ENCODE results near the gene RRP1.

Gene RRP1

DNA sequence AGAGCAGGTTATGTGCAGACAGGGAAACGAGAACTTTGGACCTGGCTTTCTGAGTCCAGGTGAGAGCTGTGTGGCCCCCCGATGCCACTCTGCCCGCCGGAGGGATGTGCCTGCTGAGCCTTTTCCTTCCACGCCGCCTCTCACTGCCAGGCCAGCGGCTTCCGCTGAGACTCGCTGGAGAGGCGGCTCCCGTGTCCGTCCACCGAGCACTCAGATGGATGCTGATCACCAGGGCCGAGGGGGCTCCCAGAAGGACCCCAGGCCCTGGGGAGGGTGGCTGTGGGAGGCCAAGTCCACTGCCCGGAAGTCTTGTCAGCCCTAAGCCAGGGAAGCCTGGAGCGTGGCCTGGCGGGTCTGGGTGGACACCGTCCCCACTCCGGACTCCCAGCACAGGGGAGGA is 29.7 kb upstream of the RRP1 start:
- TF ChIP-seq, protein P1, sequence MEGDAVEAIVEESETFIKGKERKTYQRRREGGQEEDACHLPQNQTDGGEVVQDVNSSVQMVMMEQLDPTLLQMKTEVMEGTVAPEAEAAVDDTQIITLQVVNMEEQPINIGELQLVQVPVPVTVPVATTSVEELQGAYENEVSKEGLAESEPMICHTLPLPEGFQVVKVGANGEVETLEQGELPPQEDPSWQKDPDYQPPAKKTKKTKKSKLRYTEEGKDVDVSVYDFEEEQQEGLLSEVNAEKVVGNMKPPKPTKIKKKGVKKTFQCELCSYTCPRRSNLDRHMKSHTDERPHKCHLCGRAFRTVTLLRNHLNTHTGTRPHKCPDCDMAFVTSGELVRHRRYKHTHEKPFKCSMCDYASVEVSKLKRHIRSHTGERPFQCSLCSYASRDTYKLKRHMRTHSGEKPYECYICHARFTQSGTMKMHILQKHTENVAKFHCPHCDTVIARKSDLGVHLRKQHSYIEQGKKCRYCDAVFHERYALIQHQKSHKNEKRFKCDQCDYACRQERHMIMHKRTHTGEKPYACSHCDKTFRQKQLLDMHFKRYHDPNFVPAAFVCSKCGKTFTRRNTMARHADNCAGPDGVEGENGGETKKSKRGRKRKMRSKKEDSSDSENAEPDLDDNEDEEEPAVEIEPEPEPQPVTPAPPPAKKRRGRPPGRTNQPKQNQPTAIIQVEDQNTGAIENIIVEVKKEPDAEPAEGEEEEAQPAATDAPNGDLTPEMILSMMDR (conservative IDR thresholded peaks at IDR 0.05; ENCODE audit: low read depth, low read length) = no peak
- DNase-seq (ENCODE audit: low read depth) = no peak

DNA sequence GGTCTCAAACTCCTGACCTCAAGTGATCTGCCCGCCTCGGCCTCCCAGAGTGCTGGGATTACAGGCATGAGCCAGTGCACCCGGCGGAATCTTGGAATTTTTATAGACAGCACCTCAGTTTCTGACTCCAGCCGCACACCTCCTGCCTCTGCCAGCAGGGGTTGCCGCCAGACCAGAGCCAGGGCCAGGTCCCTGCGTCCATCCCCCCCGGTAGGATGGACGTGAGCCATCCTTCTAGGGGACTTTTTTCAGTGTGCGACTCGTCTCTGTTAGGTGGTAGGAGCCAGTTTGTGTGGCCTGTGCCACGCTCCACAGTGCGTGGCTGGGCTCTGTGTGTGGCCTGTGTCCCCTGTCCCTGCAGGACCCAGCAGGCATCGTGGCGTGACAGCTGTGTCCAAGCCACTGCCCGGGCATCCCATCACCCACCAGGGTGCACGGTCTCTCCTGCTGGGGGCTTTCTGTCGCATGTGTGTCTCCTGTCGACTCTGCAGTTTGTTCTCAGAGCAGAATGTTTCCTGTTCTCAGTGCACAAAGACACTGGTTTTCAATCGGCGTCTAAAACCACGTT is 28.9 kb upstream of the RRP1 start:
- no peak for DNase-seq (ENCODE audit: low read depth)
- no peak overlapping the region for H3K4me3 ChIP-seq (ENCODE audit: low read depth, low read length)
- TF ChIP-seq, protein P1 (conservative IDR thresholded peaks at IDR 0.05; ENCODE audit: low read depth, low read length) = peak; percentile 21

More for the DNA sequence above, 29.7 kb upstream of the RRP1 start:
- no peak overlapping the region for H3K4me3 ChIP-seq (ENCODE audit: low read depth, low read length)

DNA sequence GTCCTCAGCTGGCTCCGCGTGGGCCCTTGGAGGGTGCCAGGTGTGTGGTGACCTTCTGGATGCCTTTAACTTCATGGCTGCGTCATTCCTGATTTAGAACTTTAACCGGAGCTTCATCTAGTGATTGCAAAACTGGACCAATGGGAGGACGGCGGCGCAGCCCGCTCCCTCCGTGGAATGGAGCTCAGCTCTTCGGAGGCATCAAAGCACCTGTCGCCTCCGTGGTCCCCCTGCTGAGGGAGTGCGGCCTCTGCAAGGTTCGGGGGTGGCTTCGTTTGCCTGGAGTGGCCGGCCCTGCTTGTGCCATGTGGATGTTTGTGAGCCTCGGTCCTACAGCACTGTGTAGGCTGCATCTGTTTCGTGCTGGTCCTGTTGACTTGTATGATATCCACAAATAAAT is 27.5 kb upstream of the RRP1 start:
- TF ChIP-seq, protein P1 (conservative IDR thresholded peaks at IDR 0.05; ENCODE audit: low read depth, low read length) = no peak
- no peak for DNase-seq (ENCODE audit: low read depth)
- H3K4me3 ChIP-seq (ENCODE audit: low read depth, low read length) = no peak overlapping the region

DNA sequence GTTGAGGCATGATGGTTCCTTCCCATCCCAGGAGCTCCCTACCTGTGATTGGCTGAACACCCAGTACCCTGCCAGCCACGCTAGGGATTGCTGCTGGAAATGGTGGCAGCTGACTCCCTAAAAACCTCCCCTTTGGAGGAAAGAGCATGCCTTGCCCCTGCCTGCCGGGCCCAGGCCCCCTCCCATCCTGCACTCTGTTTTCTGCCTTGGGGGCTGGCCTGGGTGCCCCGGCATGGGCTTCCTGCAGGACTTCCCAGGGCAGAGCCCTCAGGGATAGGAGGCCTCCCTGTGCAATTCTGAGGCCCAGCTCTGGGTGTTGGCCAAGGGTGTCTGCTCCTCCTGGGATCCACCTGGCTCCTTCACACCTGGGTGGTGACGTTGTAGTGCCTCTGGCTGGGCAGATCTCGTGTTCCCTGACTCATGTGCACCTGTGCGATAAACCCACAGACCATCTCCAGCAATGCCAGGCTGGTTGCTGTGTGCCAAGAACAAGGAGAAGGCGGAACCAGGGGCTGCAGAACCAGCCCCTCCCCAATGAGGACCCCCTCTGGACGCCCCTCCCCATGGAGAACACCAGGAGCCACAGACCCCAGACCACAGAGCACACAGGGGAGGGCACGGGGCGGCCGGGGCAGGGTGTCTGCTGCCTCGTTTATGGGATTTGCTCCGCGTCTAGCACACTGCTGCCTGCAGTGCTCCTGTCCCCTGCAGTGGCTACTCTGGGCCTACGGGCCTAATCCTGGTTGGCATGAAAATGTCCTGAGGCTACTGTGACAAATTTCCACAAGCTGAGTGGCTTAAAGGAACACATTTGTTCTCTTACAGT is 26.9 kb upstream of the RRP1 start:
- no peak for DNase-seq (ENCODE audit: low read depth)
- H3K4me3 ChIP-seq (ENCODE audit: low read depth, low read length) = no peak overlapping the region
- TF ChIP-seq, protein P1 (conservative IDR thresholded peaks at IDR 0.05; ENCODE audit: low read depth, low read length) = no peak

DNA sequence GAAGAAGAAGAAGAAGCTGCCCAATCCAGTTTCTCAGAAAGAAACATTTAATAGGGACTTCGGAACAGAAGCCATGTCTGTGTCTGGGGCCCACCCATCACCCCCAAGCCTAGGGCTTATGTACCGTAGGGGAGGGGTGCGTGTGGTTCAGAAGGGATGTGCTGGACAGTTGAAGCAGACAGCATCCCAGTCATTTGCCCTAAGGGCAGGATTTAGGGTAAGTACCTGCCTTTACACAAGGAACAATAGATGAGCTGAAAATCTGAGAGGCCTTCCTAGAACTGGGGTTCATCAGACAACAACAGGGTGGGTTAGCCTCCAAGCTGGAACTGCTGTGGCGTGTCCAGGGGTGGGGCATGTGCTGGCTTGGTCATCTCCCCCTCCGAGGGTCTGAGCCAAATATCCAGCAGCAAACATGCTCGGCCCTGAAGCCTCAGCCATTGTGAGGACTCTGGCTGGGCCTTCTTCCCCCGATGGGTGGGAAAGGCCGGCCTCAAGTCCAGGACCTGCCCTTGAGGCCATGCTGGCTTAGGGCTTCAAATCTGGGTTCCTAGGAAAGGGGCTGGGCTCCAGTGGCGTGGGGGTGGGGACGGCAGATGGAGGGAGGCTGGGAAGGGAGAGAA is 25.4 kb upstream of the RRP1 start:
- TF ChIP-seq, protein P1 (conservative IDR thresholded peaks at IDR 0.05; ENCODE audit: low read depth, low read length) = no peak
- H3K4me3 ChIP-seq (ENCODE audit: low read depth, low read length) = no peak overlapping the region
- no peak for DNase-seq (ENCODE audit: low read depth)

DNA sequence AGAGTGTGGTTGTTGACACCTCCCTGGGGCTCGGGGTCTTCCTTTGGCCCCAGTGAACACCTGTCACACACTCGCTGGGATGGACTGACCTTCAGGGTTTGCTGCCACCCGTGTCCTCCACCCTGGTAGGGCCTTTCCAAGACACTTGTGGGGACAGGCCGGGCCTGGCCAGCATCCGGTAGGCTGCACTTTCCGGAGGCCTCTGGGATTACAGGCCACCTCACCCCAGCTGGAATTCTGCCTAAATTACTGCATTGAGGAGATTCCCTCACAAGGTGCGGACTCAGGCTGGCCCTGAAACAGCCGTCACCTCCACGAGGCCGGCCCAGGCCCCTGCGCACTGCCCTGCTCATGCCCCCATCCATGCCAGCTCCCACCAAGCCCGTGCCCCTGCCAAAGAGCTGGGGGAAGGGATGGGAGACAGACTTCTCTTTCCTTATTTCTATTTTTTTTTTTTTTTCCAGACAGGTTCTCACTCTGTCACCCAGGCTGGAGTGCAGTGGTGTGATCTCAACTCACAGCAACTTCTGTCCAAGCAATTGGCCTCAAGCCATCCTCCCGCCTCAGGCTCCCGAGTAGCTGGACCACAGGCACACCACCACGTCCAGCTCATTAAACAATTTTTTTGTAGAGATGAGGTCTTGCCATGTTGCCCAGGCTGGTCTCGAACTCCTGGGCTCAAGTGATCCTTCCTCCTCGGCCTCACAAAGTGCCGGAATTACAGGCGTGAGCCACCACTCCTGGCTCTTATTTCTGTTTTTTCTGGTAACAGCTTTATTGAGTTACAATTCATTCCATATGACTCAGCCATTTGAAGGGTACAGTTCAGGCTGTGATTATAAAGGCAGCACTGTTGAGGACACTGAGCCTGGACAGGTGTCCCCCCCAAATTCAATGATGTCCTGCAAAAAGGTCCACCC is 24.5 kb upstream of the RRP1 start:
- DNase-seq (ENCODE audit: low read depth) = peak; percentile 28
- no peak overlapping the region for H3K4me3 ChIP-seq (ENCODE audit: low read depth, low read length)
- TF ChIP-seq, protein P1 (conservative IDR thresholded peaks at IDR 0.05; ENCODE audit: low read depth, low read length) = no peak

All from choroid plexus epithelial cell (primary cell).